GM19035 (cell line): ENCODE results near the gene NRARP.

ENCODE experiments used
- ATAC-seq: cut with Tn5 transposase; IDR thresholded peaks from one replicate; pipeline ENCODE4 v1.9.1; 2021; ENCODE audit not compliant: unreplicated experiment

NRARP gene

GRCh38 chr9:137299203-137299565, 2.9 kb downstream of the NRARP start:
- no peak for ATAC-seq

- no peak for ATAC-seq
These were observed 3.5 kb downstream of the NRARP start for GRCh38 chr9:137298401-137299202.

GRCh38 chr9:137297966-137298365, 4.1 kb downstream of the NRARP start:
- no peak for ATAC-seq

- ATAC-seq: no peak
These were observed 5.1 kb downstream of the NRARP start for GRCh38 chr9:137296670-137297664.

GRCh38 chr9:137295849-137296669, 6.0 kb downstream of the NRARP start:
- no peak for ATAC-seq

- no peak for ATAC-seq
These were observed 6.7 kb downstream of the NRARP start for GRCh38 chr9:137295238-137295811.

- no peak for ATAC-seq
These were observed 7.3 kb downstream of the NRARP start for GRCh38 chr9:137294681-137295237.

- ATAC-seq: no peak
These were observed 7.9 kb downstream of the NRARP start for GRCh38 chr9:137294091-137294680.

GRCh38 chr9:137293482-137294090, 8.5 kb downstream of the NRARP start:
- ATAC-seq: no peak

- no peak for ATAC-seq
These were observed 9.0 kb downstream of the NRARP start for GRCh38 chr9:137293094-137293481.

- no peak for ATAC-seq
These were observed 15.1 kb downstream of the NRARP start for GRCh38 chr9:137286975-137287383.

- no peak for ATAC-seq
These were observed 20.5 kb downstream of the NRARP start for GRCh38 chr9:137281345-137282116.

- ATAC-seq: no peak
These were observed 21.4 kb downstream of the NRARP start for GRCh38 chr9:137280474-137281344.

GRCh38 chr9:137279741-137280473, 22.2 kb downstream of the NRARP start:
- no peak for ATAC-seq

- no peak for ATAC-seq
These were observed 23.1 kb downstream of the NRARP start for GRCh38 chr9:137278721-137279711.
